ENCODE data around the gene GPNMB. TPM values are rescaled to one million over a fixed set of nuclear protein-coding genes. Genes with fewer than 3 reads are reported as not detected.

GPNMB gene
- total and polyA plus RNA-seq, 2 of the 4 experiments (the other 2 are of a cell fraction): under 0.01 to 0.14 TPM

GRCh38 chr7:23208316-23208715, 38.3 kb upstream of the GPNMB start:
- no peak for ATAC-seq (ENCODE audit: low read depth)
- in situ Hi-C loops (cut with MboI; ENCODE audit: low sequenced_read_pairs): no loop called here
- TF ChIP-seq CEBPB (IDR thresholded peaks at IDR 0.05; ENCODE audit: low read depth, low read length) (no peak), SMC3 (IDR thresholded peaks at IDR 0.05; ENCODE audit: low read depth, low read length) (no peak)
- TF ChIP-seq, protein P1, sequence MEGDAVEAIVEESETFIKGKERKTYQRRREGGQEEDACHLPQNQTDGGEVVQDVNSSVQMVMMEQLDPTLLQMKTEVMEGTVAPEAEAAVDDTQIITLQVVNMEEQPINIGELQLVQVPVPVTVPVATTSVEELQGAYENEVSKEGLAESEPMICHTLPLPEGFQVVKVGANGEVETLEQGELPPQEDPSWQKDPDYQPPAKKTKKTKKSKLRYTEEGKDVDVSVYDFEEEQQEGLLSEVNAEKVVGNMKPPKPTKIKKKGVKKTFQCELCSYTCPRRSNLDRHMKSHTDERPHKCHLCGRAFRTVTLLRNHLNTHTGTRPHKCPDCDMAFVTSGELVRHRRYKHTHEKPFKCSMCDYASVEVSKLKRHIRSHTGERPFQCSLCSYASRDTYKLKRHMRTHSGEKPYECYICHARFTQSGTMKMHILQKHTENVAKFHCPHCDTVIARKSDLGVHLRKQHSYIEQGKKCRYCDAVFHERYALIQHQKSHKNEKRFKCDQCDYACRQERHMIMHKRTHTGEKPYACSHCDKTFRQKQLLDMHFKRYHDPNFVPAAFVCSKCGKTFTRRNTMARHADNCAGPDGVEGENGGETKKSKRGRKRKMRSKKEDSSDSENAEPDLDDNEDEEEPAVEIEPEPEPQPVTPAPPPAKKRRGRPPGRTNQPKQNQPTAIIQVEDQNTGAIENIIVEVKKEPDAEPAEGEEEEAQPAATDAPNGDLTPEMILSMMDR (conservative IDR thresholded peaks at IDR 0.05; ENCODE audit: low read depth, low read length): no peak

More at GRCh38 chr7:23208316-23208715, 38.3 kb upstream of the GPNMB start:
- no peak overlapping the region for H3K18ac ChIP-seq (ENCODE audit: low read depth, low read length)
- H3K27me3 ChIP-seq (ENCODE audit: control insufficient read depth, insufficient read depth, low read length): peaks cover 2% of the 10 kb centered on the region; the same call in 1 of the 2 replicates
- no peaks in the 10 kb centered on the region for H3K9me1 ChIP-seq (ENCODE audit: insufficient read depth, low read length)
- no peak for DNase-seq
- no TSS peak for BruUV-seq (replicated peaks)
- H4K8ac ChIP-seq (ENCODE audit: low read depth in 2 of 2, low read length in 2 of 2): no peak overlapping the region
- H3K4me2 ChIP-seq (ENCODE audit: low read depth, low read length): no peak overlapping the region
- peaks cover 2% of the 10 kb centered on the region; the same call in 1 of the 2 replicates for H3K9me3 ChIP-seq (ENCODE audit: control insufficient read depth, insufficient read depth, low read length)
- H3K27ac ChIP-seq (ENCODE audit: insufficient read depth, low read length): no peak overlapping the region
- H2AK9ac ChIP-seq (replicated peaks; ENCODE audit: low read depth, low read length, poor library complexity): no peak overlapping the region
- no peak overlapping the region for H2AFZ ChIP-seq (replicated peaks; ENCODE audit: low read length, poor library complexity)
- no peak overlapping the region for H3K14ac ChIP-seq (replicated peaks; ENCODE audit: low read depth, low read length)
- no peak overlapping the region for H2BK5ac ChIP-seq (ENCODE audit: low read depth, low read length, poor library complexity, severe bottlenecking)
- H2BK20ac ChIP-seq (ENCODE audit: low read depth, low read length): no peak overlapping the region
- ChIA-PET POLR2A (ENCODE audit: unreplicated experiment) (no interaction called here), CTCF (no interaction called here)
- no peak overlapping the region for H2AK5ac ChIP-seq (ENCODE audit: low read depth, low read length)
- no peaks in the 10 kb centered on the region for H4K20me1 ChIP-seq (ENCODE audit: insufficient read depth, low read length)
- no peaks in the 10 kb centered on the region for H3K4me1 ChIP-seq (ENCODE audit: control insufficient read depth, insufficient read depth, low read length)
- no peak overlapping the region for H4K5ac ChIP-seq (ENCODE audit: low read depth, low read length)
- no CpG with 5 or more reads among the region's 4 CpGs for WGBS, 2 experiments (ENCODE audit: extremely low coverage in 2 of 2, insufficient read length in 1 of 2)
- 0 out of 2 replicates have a peak, but pooled peaks cover 2% of the 10 kb centered on the region for H3K36me3 ChIP-seq (ENCODE audit: control insufficient read depth, insufficient read depth, low read length)
- H3K23ac ChIP-seq (ENCODE audit: low read depth, low read length): no peak overlapping the region
- dilution Hi-C loops (cut with HindIII; ENCODE audit: low sequenced_read_pairs, unreplicated experiment): no loop called here
- H2BK15ac ChIP-seq (ENCODE audit: low read depth, low read length): no peak overlapping the region
- no peaks in the 10 kb centered on the region for H3K79me1 ChIP-seq (ENCODE audit: low read depth in 1 of 2, low read length in 2 of 2)
- H4K91ac ChIP-seq (ENCODE audit: insufficient read depth, low read depth, low read length): no peak overlapping the region
- no peak overlapping the region for H3K56ac ChIP-seq (ENCODE audit: extremely low read depth, insufficient read depth, low read length)
- H3K9ac ChIP-seq (ENCODE audit: low read depth, low read length): no peak overlapping the region
- H3K4ac ChIP-seq (ENCODE audit: low read depth, low read length): no peak overlapping the region
- no peak overlapping the region for H2BK120ac ChIP-seq (ENCODE audit: low read depth, low read length)
- no peak overlapping the region for H3K4me3 ChIP-seq (ENCODE audit: insufficient read depth, low read depth, low read length)
- intact Hi-C loops (cut with micrococcal nuclease): no loop called here
